Measurements from ENCODE around the gene ARSA. TPM values are rescaled to one million over a fixed set of nuclear protein-coding genes. Genes with fewer than 3 reads are reported as not detected.

Gene ARSA
- total RNA-seq, 1 experiment from 2014 or later: 16.4 TPM

GRCh38 chr22:50630376-50630775 is 2.4 kb upstream of the ARSA start:
- POLR2A ChIA-PET: no interaction called here
- DNase-seq (ENCODE audit: low read depth, low spot score) (no peak), ATAC-seq (no peak)
- no peaks in the 10 kb centered on the region for H3K27me3 ChIP-seq (ENCODE audit: insufficient read depth, low read length)
- RAD21 ChIA-PET (ENCODE audit: low non-redundant PET in 1 of 2, low total read pairs in 2 of 2, uncharacterized antibody in 2 of 2, unreplicated experiment in 2 of 2): no interaction called here
- H3K9ac ChIP-seq (ENCODE audit: low read length): no peak overlapping the region
- BruUV-seq (replicated peaks): no TSS peak
- intact Hi-C loops (cut with micrococcal nuclease): no loop called here
- no peak overlapping the region for H3K4me2 ChIP-seq (ENCODE audit: low read length)
- H4K20me1 ChIP-seq (ENCODE audit: insufficient read depth): no peaks in the 10 kb centered on the region
- no peak overlapping the region for H3K27ac ChIP-seq (ENCODE audit: low read depth, low read length)
- H2AFZ ChIP-seq (ENCODE audit: low read depth, low read length, poor library complexity, severe bottlenecking): no peak overlapping the region
- no peak for TF ChIP-seq EZH2 (IDR thresholded peaks at IDR 0.05)
- no peak for TF ChIP-seq ZBTB33 (IDR thresholded peaks at IDR 0.05; ENCODE audit: extremely low read depth, insufficient replicate concordance, low read length)
- no peak for TF ChIP-seq POLR2A (IDR thresholded peaks at IDR 0.05; ENCODE audit: borderline replicate concordance, extremely low read depth, insufficient read depth, insufficient read length)
- no peak for TF ChIP-seq ELF1 (IDR thresholded peaks at IDR 0.05; ENCODE audit: borderline replicate concordance, low read depth)
- no peak for TF ChIP-seq RAD21 (IDR thresholded peaks at IDR 0.05; ENCODE audit: low read depth)
- no peak for TF ChIP-seq SIN3A (IDR thresholded peaks at IDR 0.05; ENCODE audit: low read depth)
- no peak for TF ChIP-seq POLR2AphosphoS5 (IDR thresholded peaks at IDR 0.05; ENCODE audit: low read depth, low read length)
- no peak for TF ChIP-seq EGR1 (IDR thresholded peaks at IDR 0.05; ENCODE audit: low read depth)
- TF ChIP-seq CEBPB (IDR thresholded peaks at IDR 0.05; ENCODE audit: low read depth): no peak
- TF ChIP-seq SRF (IDR thresholded peaks at IDR 0.05; ENCODE audit: low read depth): no peak
- no peak for TF ChIP-seq CBX3 (IDR thresholded peaks at IDR 0.05; ENCODE audit: low read depth)
- no peak for TF ChIP-seq SP1 (IDR thresholded peaks at IDR 0.05; ENCODE audit: low read depth)
- no peak overlapping the region for H3K4me3 ChIP-seq (replicated peaks in 1 of 2; ENCODE audit: low read depth in 1 of 2, low read length in 2 of 2)
- no peaks in the 10 kb centered on the region for H3K9me2 ChIP-seq (ENCODE audit: insufficient read depth)
- no peaks in the 10 kb centered on the region for H3K79me2 ChIP-seq (ENCODE audit: insufficient read depth, low read length)
- no peaks in the 10 kb centered on the region for H3K9me3 ChIP-seq (ENCODE audit: control insufficient read depth in 1 of 2, insufficient read depth in 1 of 2, low read depth in 1 of 2, low read length in 2 of 2)
- peaks cover 7 to 29% of the 10 kb centered on the region in 2 experiments; a peak in 3 of 4 replicates for H3K4me1 ChIP-seq (ENCODE audit: control insufficient read depth in 1 of 2, insufficient read depth in 2 of 2, low read length in 2 of 2)
- CTCF ChIA-PET: interaction anchor here (1.3 kb wide), 1 partner anchor 10 kb away, joined by 3 read pairs; no protein-coding TSS in a partner anchor
- no peaks in the 10 kb centered on the region for H3K36me3 ChIP-seq (ENCODE audit: control insufficient read depth in 1 of 2, insufficient read depth in 2 of 2, low read length in 2 of 2)
